HAP-1 (cell line): ENCODE measurements around the gene GPR89B.
A peak's percentile ranks its signal among the peaks of the same experiment; 100 is the strongest.
"Not testable (repeated sequence)": the region's sequence is repeated elsewhere in the genome, so short reads cannot be mapped to it uniquely, and the experiment has no call there.

ENCODE experiments used
- DNase-seq, 2 experiments: peaks; one replicate each; pipeline ENCODE4 v3.0.0-alpha.2; 2016 to 2020; ENCODE audit warnings: low spot score in 2 of 2
- H3K27me3 ChIP-seq: fragments of 250-450 bp; sonication (Bioruptor Pico); 2 replicates; pipeline ENCODE4 v1.5.1; 2020; ENCODE audit warnings: low read depth, mild to moderate bottlenecking, moderate library complexity
- H3K36me3 ChIP-seq: fragments of 250-450 bp; sonication (Bioruptor Pico); replicated peaks from 2 replicates; pipeline ENCODE4 v1.5.1; 2020; ENCODE audit warnings: mild to moderate bottlenecking
- H3K4me1 ChIP-seq: fragments of 250-450 bp; sonication (Bioruptor Pico); 2 replicates; pipeline ENCODE4 v1.5.1; 2020; ENCODE audit warnings: mild to moderate bottlenecking
- H3K4me3 ChIP-seq: fragments of 250-450 bp; sonication (Bioruptor Pico); 2 replicates; pipeline ENCODE4 v1.5.1; 2020; ENCODE audit warnings: mild to moderate bottlenecking, moderate library complexity
- H3K9me3 ChIP-seq: fragments of 250-450 bp; sonication (Bioruptor Pico); 2 replicates; pipeline ENCODE4 v1.5.1; 2020; ENCODE audit warnings: mild to moderate bottlenecking, moderate library complexity
- in situ Hi-C: fragments of 300-500 bp; cut with MboI; formaldehyde crosslinking; loops from 3 replicates; pipeline ENCODE4 v1.14.3; 2020; ENCODE audit warnings: low sequenced_read_pairs, inconsistent platforms, mixed read lengths

Gene GPR89B

DNA sequence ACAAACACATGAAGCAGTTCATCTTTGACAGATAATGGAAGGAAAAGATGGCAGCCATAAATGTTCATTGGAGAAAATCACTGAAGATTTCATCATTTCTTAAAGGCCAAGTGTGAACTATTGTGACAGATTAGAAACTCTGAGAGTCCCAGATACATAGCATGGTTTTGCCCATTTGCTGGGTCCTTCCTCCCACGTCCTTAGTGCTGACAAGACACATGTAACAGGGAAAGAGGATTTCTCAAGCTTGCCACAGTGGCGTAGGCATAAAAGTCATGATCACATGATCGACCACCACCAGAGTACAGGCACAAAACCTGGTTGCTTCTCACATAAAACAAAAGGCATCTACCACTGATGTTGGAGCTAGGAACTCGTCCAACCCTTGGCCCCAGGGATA lies 98.8 kb downstream of the GPR89B start:
- not testable (repeated sequence) for DNase-seq

DNA sequence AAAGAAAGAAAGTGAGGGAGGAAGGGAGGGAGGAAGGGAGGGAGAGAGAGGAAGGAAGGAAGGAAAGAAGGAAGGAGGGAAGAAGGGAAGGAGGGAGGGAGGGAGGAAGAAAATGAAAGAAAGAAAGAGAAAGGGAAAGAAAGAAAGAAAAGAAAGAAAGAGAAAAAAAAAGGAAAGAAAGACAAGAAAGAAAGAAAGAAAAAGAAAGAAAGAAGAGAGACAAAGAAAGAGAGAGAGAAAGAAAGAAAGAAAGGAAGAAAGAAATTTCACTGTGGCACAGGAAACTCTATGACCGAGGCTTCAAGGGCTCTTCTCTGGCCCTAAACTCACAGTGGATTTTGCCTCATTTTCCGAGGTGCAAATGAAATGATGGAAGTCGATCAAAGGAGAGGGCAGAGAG lies 104.0 kb downstream of the GPR89B start:
- H3K4me3 ChIP-seq, H3K9me3 ChIP-seq, H3K27me3 ChIP-seq, DNase-seq, H3K4me1 ChIP-seq, H3K36me3 ChIP-seq, in situ Hi-C loops: not testable (repeated sequence)

More for the DNA sequence above, 98.8 kb downstream of the GPR89B start:
- H3K9me3 ChIP-seq, H3K36me3 ChIP-seq, H3K4me3 ChIP-seq, in situ Hi-C loops, H3K4me1 ChIP-seq, H3K27me3 ChIP-seq: not testable (repeated sequence)

- H3K4me1 ChIP-seq, H3K4me3 ChIP-seq, H3K36me3 ChIP-seq, H3K27me3 ChIP-seq, H3K9me3 ChIP-seq, in situ Hi-C loops, DNase-seq: not testable (repeated sequence)
Observed at GRCh38 chr1:148032690-148033089, 104.5 kb downstream of the GPR89B start.

DNA sequence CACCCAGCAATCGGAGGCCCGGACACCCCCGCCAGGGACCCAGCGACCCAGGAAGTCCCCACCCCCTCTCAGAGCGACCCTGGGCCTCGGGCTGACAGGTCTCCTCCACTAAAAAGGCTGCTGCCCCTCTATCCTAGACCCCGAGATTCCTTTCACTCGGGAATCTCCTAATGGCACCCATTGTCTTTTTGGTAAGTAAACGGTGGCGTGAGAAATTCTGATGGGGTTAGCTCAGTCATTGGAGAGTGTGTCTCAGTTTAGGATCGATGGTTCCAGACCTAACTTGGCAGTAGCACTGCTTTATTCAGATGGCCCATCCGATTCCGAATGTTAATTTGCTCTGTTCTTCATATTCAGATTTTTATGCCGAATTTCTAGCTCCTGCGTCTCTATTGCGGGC lies 104.9 kb downstream of the GPR89B start:
- H3K9me3 ChIP-seq, H3K27me3 ChIP-seq, H3K4me3 ChIP-seq, DNase-seq, H3K36me3 ChIP-seq, in situ Hi-C loops, H3K4me1 ChIP-seq: not testable (repeated sequence)

GRCh38 chr1:148037850-148038461 lies 109.7 kb downstream of the GPR89B start:
- in situ Hi-C loops: not testable (repeated sequence)
- peak overlapping the region; percentile 13; the same call in 1 of the 2 replicates for H3K4me3 ChIP-seq
- DNase-seq: peak in 1 of 2 experiments; percentile 17

GRCh38 chr1:148038462-148039333 lies 110.5 kb downstream of the GPR89B start:
- H3K4me1 ChIP-seq, H3K9me3 ChIP-seq, H3K36me3 ChIP-seq, in situ Hi-C loops, H3K27me3 ChIP-seq: not testable (repeated sequence)
- H3K4me3 ChIP-seq: peak overlapping the region; percentile 13
- DNase-seq: peak; percentile 83 to 92

More at GRCh38 chr1:148037850-148038461, 109.7 kb downstream of the GPR89B start:
- H3K9me3 ChIP-seq, H3K4me1 ChIP-seq, H3K27me3 ChIP-seq, H3K36me3 ChIP-seq: not testable (repeated sequence)
